PC-3 (cell line): ENCODE measurements around the gene RMND5B.

Experiments used
- EZH2 ChIP-seq: fragments of 300-600 bp; sonication (generic); IDR thresholded peaks from one replicate; pipeline ENCODE4 v1.6.1; 2017; ENCODE audit warnings: antibody characterized with exemption, mild to moderate bottlenecking, low read length; ENCODE audit not compliant: unreplicated experiment
- EZH2phosphoT487 ChIP-seq: fragments of 300-600 bp; sonication (generic); IDR thresholded peaks from 2 replicates; pipeline ENCODE4 v1.6.1; 2018; ENCODE audit warnings: mild to moderate bottlenecking, antibody characterized with exemption, low read length, borderline replicate concordance
- TF ChIP-seq, protein P1 (sequence below): fragments of 300-600 bp; sonication (generic); conservative IDR thresholded peaks from 2 replicates; pipeline ENCODE4 v1.5.1; 2017; ENCODE audit warnings: antibody characterized with exemption, low read depth, mild to moderate bottlenecking, low read length

DNA sequence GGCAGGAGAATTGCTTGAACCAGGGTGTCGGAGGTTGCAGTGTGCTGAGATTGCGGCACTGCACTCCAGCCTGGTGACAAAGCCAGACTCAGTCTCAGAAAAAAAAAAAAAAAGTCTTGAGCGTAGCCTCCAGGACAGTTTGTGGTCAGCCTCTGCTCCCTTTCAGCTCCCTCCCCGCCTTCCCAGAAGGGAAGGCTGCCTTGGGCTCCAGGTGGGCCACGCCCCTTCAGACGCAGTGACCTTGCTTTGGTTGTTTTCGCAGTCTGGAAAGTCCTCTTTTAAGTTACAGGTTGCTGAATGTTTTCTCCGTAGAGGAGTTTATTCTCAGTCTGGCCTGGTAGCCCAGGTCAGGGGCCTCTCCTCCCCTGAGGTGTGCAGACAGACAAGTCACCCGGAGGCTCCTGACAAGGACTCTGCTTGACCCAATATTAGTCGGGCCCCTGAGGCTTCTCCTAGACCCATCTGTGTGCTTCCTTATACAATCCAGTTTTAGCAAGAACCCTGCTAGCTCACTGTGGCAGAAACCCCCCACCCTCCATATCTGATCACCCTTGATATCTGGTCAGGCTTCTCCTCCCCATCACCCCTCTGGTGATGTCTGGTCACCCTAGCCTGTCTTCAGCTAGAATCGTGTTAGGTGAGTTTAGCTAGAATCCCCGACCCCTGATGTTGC, 49.1 kb upstream of the RMND5B start:
- TF ChIP-seq, protein P1, sequence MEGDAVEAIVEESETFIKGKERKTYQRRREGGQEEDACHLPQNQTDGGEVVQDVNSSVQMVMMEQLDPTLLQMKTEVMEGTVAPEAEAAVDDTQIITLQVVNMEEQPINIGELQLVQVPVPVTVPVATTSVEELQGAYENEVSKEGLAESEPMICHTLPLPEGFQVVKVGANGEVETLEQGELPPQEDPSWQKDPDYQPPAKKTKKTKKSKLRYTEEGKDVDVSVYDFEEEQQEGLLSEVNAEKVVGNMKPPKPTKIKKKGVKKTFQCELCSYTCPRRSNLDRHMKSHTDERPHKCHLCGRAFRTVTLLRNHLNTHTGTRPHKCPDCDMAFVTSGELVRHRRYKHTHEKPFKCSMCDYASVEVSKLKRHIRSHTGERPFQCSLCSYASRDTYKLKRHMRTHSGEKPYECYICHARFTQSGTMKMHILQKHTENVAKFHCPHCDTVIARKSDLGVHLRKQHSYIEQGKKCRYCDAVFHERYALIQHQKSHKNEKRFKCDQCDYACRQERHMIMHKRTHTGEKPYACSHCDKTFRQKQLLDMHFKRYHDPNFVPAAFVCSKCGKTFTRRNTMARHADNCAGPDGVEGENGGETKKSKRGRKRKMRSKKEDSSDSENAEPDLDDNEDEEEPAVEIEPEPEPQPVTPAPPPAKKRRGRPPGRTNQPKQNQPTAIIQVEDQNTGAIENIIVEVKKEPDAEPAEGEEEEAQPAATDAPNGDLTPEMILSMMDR = no peak
- no peak for TF ChIP-seq EZH2
- TF ChIP-seq EZH2phosphoT487 = no peak
